Esophagus muscularis mucosa (tissue), 4 donors: ENCODE measurements around the gene PHACTR1. TPM values are rescaled to one million over a fixed set of nuclear protein-coding genes. Genes with fewer than 3 reads are reported as not detected.

Experiments
- DNase-seq: peaks from one replicate; pipeline ENCODE4 v3.0.0-alpha.2; 2017; ENCODE audit errors: extremely low spot score
- H3K27ac ChIP-seq, 4 donors: fragments of 200-600 bp; sonication (generic); replicated peaks in 1 of 4; 1 replicate in 3 of 4; 2 replicates in 1 of 4; pipeline ENCODE4 v1.5.1; 2016 to 2019; ENCODE audit warnings: mild to moderate bottlenecking in 1 of 4
- H3K27me3 ChIP-seq, 4 donors: fragments of 200-600 bp; sonication (generic); one replicate each; pipeline versions ENCODE4 v1.5.1 to v1.6.0; 2016 to 2019
- H3K36me3 ChIP-seq, 4 donors: fragments of 200-600 bp; sonication (generic); one replicate each; pipeline ENCODE4 v1.5.1; 2016 to 2019
- H3K4me1 ChIP-seq, 4 donors: fragments of 200-600 bp; sonication (generic); one replicate each; pipeline ENCODE4 v1.5.1; 2016 to 2019
- H3K4me3 ChIP-seq, 4 donors: fragments of 200-600 bp; sonication (generic); 1 replicate in 2 of 4; 2 replicates in 2 of 4; pipeline ENCODE4 v1.5.1; 2016 to 2019; ENCODE audit warnings: mild to moderate bottlenecking in 4 of 4, moderate library complexity in 1 of 4
- H3K9me3 ChIP-seq, 4 donors: fragments of 200-600 bp; sonication (generic); 1 replicate in 3 of 4; 2 replicates in 1 of 4; pipeline ENCODE4 v1.5.1; 2016 to 2019
- EP300 ChIP-seq: sonication (generic); formaldehyde crosslinking; IDR thresholded peaks from one replicate; pipeline ENCODE4 v1.6.1; 2017; ENCODE audit warnings: antibody characterized with exemption
- POLR2A ChIP-seq: fragments of 450-650 bp; IDR thresholded peaks from one replicate; pipeline ENCODE4 v1.6.1; 2017; ENCODE audit warnings: antibody characterized with exemption, moderate library complexity, mild to moderate bottlenecking, low read depth
- POLR2AphosphoS5 ChIP-seq, 2 donors: sonication (generic); formaldehyde crosslinking; IDR thresholded peaks; one replicate each; pipeline ENCODE4 v1.6.1; 2017; ENCODE audit warnings: antibody characterized with exemption in 2 of 2
- WGBS: methylation state at CpG from one replicate; pipeline ENCODE4 v1.1.5; 2018; 5-methylcytosine and 5-hydroxymethylcytosine counted together
- intact Hi-C: fragments of 100-400 bp; cut with DNase I; formaldehyde crosslinking; loops from one replicate; pipeline ENCODE4 v1.15.1; 2023
- total RNA-seq, 4 donors: library from RNA; depleted of rRNA; stranded (reverse); fragments of >200 nt; gene quantifications; one replicate each; pipeline versions ENCODE4 v1.1.0 to v1.2.1, GENCODE V29; 2016
- TF ChIP-seq, protein P1 (sequence below), 3 experiments: fragments of 200-600 bp in 2 of 3; fragments of 450-650 bp in 1 of 3; sonication (generic) in 2 of 3; IDR thresholded peaks; one replicate each; pipeline ENCODE4 v1.5.1; 2017 to 2019; ENCODE audit warnings: antibody characterized with exemption in 3 of 3, mild to moderate bottlenecking in 2 of 3, moderate library complexity in 1 of 3

The PHACTR1 gene
- total RNA-seq, 4 donors from 2014 or later: 0.83 to 4.2 (median 3.1) TPM

DNA sequence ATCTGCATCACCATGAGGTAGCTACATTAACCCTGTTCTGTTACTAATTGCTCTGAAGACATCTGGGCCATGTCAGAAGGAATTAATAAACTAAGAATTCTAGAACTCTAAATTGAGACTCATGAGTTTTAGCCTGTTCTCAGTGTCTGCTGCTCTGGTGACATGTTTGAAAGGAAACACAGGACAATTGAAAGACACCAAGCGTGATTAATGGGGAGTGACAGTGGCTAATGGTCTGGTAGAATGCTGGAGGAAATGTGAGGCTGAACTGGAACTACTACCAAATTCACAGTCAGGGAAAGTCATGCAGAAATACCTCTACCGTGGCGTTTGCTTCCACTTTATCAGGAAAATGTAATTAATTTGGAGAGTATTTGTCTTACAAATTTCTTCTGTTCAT is 471.7 kb downstream of the PHACTR1 start:
- 81% methylated on average over 3 of the region's 3 CpGs for WGBS
- Histone ChIP-seq H3K4me3 (no peak overlapping the region), H3K4me1 (no peaks in the 10 kb centered on the region), H3K27me3 (peaks cover 0 to 6% (median 0%) of the 10 kb centered on the region in 4 donors), H3K27ac (no peak overlapping the region), H3K9me3 (no peaks in the 10 kb centered on the region), H3K36me3 (peaks cover 0 to 12% (median 0%) of the 10 kb centered on the region in 4 donors)
- intact Hi-C loops: no loop called here
- no peak for DNase-seq
- TF ChIP-seq EP300 (no peak), POLR2A (no peak), POLR2AphosphoS5 (IDR thresholded peaks at IDR 0.05) (no peak)
- TF ChIP-seq, protein P1, sequence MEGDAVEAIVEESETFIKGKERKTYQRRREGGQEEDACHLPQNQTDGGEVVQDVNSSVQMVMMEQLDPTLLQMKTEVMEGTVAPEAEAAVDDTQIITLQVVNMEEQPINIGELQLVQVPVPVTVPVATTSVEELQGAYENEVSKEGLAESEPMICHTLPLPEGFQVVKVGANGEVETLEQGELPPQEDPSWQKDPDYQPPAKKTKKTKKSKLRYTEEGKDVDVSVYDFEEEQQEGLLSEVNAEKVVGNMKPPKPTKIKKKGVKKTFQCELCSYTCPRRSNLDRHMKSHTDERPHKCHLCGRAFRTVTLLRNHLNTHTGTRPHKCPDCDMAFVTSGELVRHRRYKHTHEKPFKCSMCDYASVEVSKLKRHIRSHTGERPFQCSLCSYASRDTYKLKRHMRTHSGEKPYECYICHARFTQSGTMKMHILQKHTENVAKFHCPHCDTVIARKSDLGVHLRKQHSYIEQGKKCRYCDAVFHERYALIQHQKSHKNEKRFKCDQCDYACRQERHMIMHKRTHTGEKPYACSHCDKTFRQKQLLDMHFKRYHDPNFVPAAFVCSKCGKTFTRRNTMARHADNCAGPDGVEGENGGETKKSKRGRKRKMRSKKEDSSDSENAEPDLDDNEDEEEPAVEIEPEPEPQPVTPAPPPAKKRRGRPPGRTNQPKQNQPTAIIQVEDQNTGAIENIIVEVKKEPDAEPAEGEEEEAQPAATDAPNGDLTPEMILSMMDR (IDR thresholded peaks at IDR 0.05): no peak

DNA sequence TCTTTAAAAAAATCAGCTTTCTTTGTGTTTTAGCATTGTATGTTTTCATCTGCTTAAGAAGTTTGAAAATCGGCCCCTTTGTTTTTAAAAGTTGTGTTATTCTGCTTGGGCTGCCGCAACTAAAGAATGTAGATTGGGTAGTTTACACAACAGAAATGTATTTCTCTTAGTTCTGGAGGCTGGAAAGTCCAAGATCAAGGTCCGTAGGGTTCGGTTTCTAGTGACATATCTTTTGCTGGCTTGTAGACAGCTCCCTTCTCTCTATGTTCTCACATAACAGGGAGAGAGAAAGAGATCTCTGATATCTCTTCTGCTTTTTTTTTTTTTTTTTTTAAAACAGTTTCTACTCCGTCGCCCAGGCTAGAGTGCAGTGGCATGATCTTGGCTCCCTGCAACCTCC is 473.1 kb downstream of the PHACTR1 start:
- Histone ChIP-seq H3K36me3 (peaks cover 0 to 3% (median 0%) of the 10 kb centered on the region in 4 donors), H3K9me3 (no peaks in the 10 kb centered on the region), H3K4me3 (no peak overlapping the region), H3K27ac (no peak overlapping the region), H3K27me3 (peaks cover 0 to 6% (median 0%) of the 10 kb centered on the region in 4 donors), H3K4me1 (peaks cover 0 to under 1% (median 0%) of the 10 kb centered on the region in 4 donors)
- 88% methylated on average over 6 of the region's 6 CpGs for WGBS
- DNase-seq: no peak
- TF ChIP-seq POLR2AphosphoS5 (IDR thresholded peaks at IDR 0.05): no peak
- intact Hi-C loops: loop anchor here (5.0 kb wide), 1 partner anchor 143 kb away; no protein-coding TSS in a partner anchor

DNA sequence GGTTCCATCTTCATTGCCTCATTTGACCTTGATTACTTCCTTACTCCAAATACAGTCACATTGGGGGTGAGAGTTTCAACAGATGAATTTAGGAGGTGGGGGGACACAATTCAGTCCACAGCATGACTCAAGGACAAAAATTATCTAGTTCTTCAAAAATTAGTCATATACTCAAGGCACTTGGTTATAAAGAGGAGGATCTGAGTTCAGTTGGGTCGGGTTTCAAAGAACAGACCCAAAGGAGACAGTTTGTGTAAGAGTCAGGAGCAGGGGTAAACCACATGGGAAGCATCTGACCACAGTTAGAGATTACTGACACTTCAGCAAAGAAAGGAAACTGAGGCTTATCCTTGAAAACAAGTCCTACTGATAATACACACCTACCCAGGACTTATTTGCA is 473.8 kb downstream of the PHACTR1 start:
- no peak for DNase-seq
- TF ChIP-seq POLR2A: no peak
- Histone ChIP-seq H3K27ac (no peak overlapping the region), H3K4me1 (peaks cover 0 to 5% (median 0%) of the 10 kb centered on the region in 4 donors), H3K4me3 (no peak overlapping the region), H3K36me3 (no peaks in the 10 kb centered on the region), H3K27me3 (peaks cover 0 to 6% (median 0%) of the 10 kb centered on the region in 4 donors), H3K9me3 (no peaks in the 10 kb centered on the region)
- intact Hi-C loops: loop anchor here (5.0 kb wide), 1 partner anchor 142 kb away; no protein-coding TSS in a partner anchor
- WGBS: 95% methylated on average over 1 of the region's 1 CpG

DNA sequence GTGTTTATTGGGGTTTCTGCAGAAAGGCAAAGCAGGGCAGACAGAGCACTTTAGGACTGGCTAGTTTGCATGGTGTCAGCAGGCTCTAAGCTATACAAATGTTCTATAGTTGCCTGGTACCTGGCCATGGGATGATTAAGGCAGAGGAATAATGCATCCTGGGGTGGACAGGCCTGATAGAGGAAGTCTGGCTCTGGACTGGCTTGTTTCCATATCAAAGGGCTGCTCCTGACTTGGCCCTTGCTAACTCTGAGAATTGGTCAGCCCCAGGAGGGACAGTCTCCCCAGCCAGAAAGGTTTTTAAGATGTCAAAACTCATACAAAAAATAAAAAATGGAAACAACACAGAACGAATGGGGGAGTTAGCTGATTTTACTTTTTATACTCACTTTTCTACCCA is 474.9 kb downstream of the PHACTR1 start:
- DNase-seq: no peak
- Histone ChIP-seq H3K4me3 (no peak overlapping the region), H3K27ac (no peak overlapping the region), H3K36me3 (no peaks in the 10 kb centered on the region), H3K4me1 (peaks cover 0 to 5% (median 0%) of the 10 kb centered on the region in 4 donors), H3K27me3 (peaks cover 0 to 6% (median 0%) of the 10 kb centered on the region in 4 donors), H3K9me3 (no peaks in the 10 kb centered on the region)
- 71% methylated on average over 1 of the region's 1 CpG for WGBS
- TF ChIP-seq POLR2A (no peak), POLR2AphosphoS5 (IDR thresholded peaks at IDR 0.05) (no peak), EP300 (no peak)
- TF ChIP-seq, protein P1 (IDR thresholded peaks at IDR 0.05): no peak
- intact Hi-C loops: loop anchor here (5.0 kb wide), 1 partner anchor 141 kb away; no protein-coding TSS in a partner anchor

DNA sequence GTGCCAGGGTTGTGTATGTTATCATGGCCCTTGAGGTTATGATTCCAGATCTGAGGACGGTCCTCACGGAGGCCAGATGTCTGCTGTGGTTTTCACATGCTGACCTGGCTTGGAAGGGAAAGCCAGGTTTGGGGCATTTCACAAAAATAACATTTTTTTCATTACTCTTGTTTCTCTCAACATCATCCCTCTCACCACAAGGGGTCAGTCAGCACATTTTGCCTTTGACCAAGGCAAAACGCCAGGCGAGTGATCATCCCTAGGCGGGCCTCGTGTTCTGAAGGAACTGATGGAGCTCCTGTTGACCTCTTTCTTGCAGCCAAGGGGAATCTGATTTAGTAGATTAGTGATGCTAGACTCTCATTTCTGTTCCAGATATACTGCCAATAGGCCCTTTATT is 478.3 kb downstream of the PHACTR1 start:
- TF ChIP-seq EP300: no peak
- TF ChIP-seq, protein P1 (IDR thresholded peaks at IDR 0.05): peak; percentile 27 to 50 (median 32)
- WGBS: 32% methylated on average over 6 of the region's 6 CpGs
- H3K9me3 ChIP-seq: no peaks in the 10 kb centered on the region
- peaks cover 0 to 5% (median 0%) of the 10 kb centered on the region in 4 donors for H3K4me1 ChIP-seq
- no peak overlapping the region for H3K4me3 ChIP-seq
- H3K36me3 ChIP-seq: peaks cover 0 to 7% (median 0%) of the 10 kb centered on the region in 4 donors
- no peak overlapping the region for H3K27ac ChIP-seq
- intact Hi-C loops: loop anchor here (5.0 kb wide), 1 partner anchor 137 kb away; no protein-coding TSS in a partner anchor
- H3K27me3 ChIP-seq: peaks cover 0 to 6% (median 0%) of the 10 kb centered on the region in 4 donors
- DNase-seq: no peak

DNA sequence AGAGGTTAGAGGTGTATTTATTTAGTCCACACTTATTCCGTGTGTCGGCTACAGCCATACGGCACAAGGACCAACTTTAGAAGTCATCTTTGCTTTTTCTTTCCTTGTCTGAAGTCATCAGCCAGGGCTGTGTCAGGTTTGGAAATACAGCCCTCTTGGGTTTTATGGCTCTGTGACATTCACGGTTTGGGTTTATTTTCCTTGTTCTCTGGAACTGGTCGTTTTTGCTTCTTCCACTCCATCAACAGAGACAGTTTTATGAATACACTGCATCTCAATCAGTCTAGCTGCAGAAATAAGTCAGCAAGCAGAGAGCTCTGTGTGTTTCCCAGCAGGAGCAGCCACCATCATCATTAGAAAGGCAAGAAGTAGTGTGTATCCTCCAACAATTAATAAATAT is 479.2 kb downstream of the PHACTR1 start:
- Histone ChIP-seq H3K36me3 (peaks cover 0 to 7% (median 0%) of the 10 kb centered on the region in 4 donors), H3K4me1 (peaks cover 0 to 5% (median 0%) of the 10 kb centered on the region in 4 donors), H3K4me3 (no peak overlapping the region), H3K9me3 (no peaks in the 10 kb centered on the region), H3K27ac (no peak overlapping the region), H3K27me3 (peaks cover 0 to 6% (median 0%) of the 10 kb centered on the region in 4 donors)
- intact Hi-C loops: no loop called here
- 88% methylated on average over 5 of the region's 5 CpGs for WGBS
- no peak for DNase-seq
- TF ChIP-seq EP300: no peak
- TF ChIP-seq, protein P1 (IDR thresholded peaks at IDR 0.05): no peak
- no peak for TF ChIP-seq POLR2A
- no peak for TF ChIP-seq POLR2AphosphoS5 (IDR thresholded peaks at IDR 0.05)
